SK-N-SH (cell line): ENCODE data around the gene FLT1. TPM values are rescaled to one million over a fixed set of nuclear protein-coding genes. Genes with fewer than 3 reads are reported as not detected.

ENCODE experiments used
- CTCF ChIA-PET: fragments of 300-600, 350-600 bp; formaldehyde crosslinking; extraction: SDS; loops from one replicate; lab custom pipeline; 2021; lab: Yijun Ruan, JAX
- POLR2A ChIA-PET: fragments of 350-600 bp; sonication (Branson Sonifier 250); formaldehyde crosslinking; extraction: SDS; loops from one replicate; lab custom pipeline; 2020; ENCODE audit warnings: antibody characterized with exemption, inconsistent platforms; lab: Yijun Ruan, JAX
- DNase-seq: peaks from one replicate; pipeline ENCODE4 v3.0.0; 2012
- H2AFZ ChIP-seq: fragments of 200-600 bp; sonication (generic); 2 replicates; pipeline ENCODE4 v1.8.1; 2016; ENCODE audit warnings: antibody characterized with exemption, mild to moderate bottlenecking, low read depth
- H3F3A ChIP-seq: fragments of 200-600 bp; sonication (generic); replicated peaks from 2 replicates; pipeline ENCODE3; 2016; ENCODE audit warnings: antibody characterized with exemption, mild to moderate bottlenecking; ENCODE audit not compliant: insufficient read depth
- H3K27ac ChIP-seq, 2 experiments: fragments of 200-500 bp in 1 of 2; fragments of 200-600 bp in 1 of 2; sonication (Bioruptor generic) in 1 of 2; sonication (generic), shearing (Covaris generic) in 1 of 2; 2 replicates each; pipeline versions ENCODE4 v1.5.1 to v1.6.1; 2014 to 2016; ENCODE audit warnings: low read depth in 2 of 2, inconsistent platforms in 1 of 2, low read length in 1 of 2, mild to moderate bottlenecking in 1 of 2, mixed read lengths in 1 of 2
- H3K27me3 ChIP-seq: fragments of 200-600 bp; sonication (generic), shearing (Covaris generic); 2 replicates; pipeline ENCODE4 v1.6.1; 2016; ENCODE audit warnings: mixed run types; ENCODE audit not compliant: insufficient read depth
- H3K36me3 ChIP-seq, 2 experiments: fragments of 200-500 bp in 1 of 2; fragments of 200-600 bp in 1 of 2; sonication (Bioruptor generic) in 1 of 2; sonication (generic) in 1 of 2; replicated peaks in 1 of 2; 2 replicates each; pipeline versions ENCODE3 to v1.5.1; 2014 to 2016; ENCODE audit warnings: low read length in 1 of 2, mild to moderate bottlenecking in 1 of 2; ENCODE audit not compliant: insufficient read depth in 2 of 2, control insufficient read depth in 1 of 2
- H3K4me1 ChIP-seq, 2 experiments: fragments of 200-500 bp in 1 of 2; fragments of 200-600 bp in 1 of 2; sonication (Bioruptor generic) in 1 of 2; sonication (generic), shearing (Covaris generic) in 1 of 2; 2 replicates each; pipeline versions ENCODE4 v1.5.1 to v1.6.1; 2014 to 2016; ENCODE audit warnings: low read depth in 1 of 2, low read length in 1 of 2, mixed run types in 1 of 2; ENCODE audit not compliant: insufficient read depth in 2 of 2, control insufficient read depth in 1 of 2
- H3K4me2 ChIP-seq: fragments of 200-600 bp; sonication (generic), shearing (Covaris generic); 2 replicates; pipeline ENCODE4 v1.6.1; 2017; ENCODE audit warnings: mixed run types
- H3K4me3 ChIP-seq, 2 experiments: fragments of 200-500 bp in 1 of 2; fragments of 200-600 bp in 1 of 2; sonication (Bioruptor generic) in 1 of 2; sonication (generic), shearing (Covaris generic) in 1 of 2; 2 replicates each; pipeline versions ENCODE4 v1.5.1 to v1.8.1; 2014 to 2016; ENCODE audit warnings: low read depth in 2 of 2, inconsistent platforms in 1 of 2, low read length in 1 of 2, mild to moderate bottlenecking in 1 of 2, mixed read lengths in 1 of 2, moderate library complexity in 1 of 2
- H3K79me2 ChIP-seq: fragments of 200-600 bp; sonication (generic); 2 replicates; pipeline ENCODE4 v1.8.1; 2017; ENCODE audit warnings: mild to moderate bottlenecking; ENCODE audit not compliant: insufficient read depth
- H3K9ac ChIP-seq: fragments of 200-600 bp; sonication (generic); 2 replicates; pipeline ENCODE4 v1.6.1; 2017; ENCODE audit warnings: mixed run types
- H3K9me2 ChIP-seq: fragments of 200-600 bp; sonication (generic); 2 replicates; pipeline ENCODE4 v1.6.1; 2017; ENCODE audit warnings: mixed run types
- H3K9me3 ChIP-seq: fragments of 200-600 bp; sonication (generic); 2 replicates; pipeline ENCODE4 v1.6.1; 2017; ENCODE audit warnings: mixed run types, mild to moderate bottlenecking, moderate library complexity
- H4K20me1 ChIP-seq: fragments of 200-600 bp; sonication (generic); 2 replicates; pipeline ENCODE4 v1.6.1; 2017; ENCODE audit warnings: mild to moderate bottlenecking, mixed run types; ENCODE audit not compliant: insufficient read depth
- CHD2 ChIP-seq: fragments of 150-350 bp; IDR thresholded peaks from 2 replicates; pipeline ENCODE4 v1.6.1; 2018; ENCODE audit warnings: low read length; ENCODE audit not compliant: partially characterized antibody
- ELF1 ChIP-seq: IDR thresholded peaks from 2 replicates; pipeline ENCODE4 v1.4.0; 2012
- EP300 ChIP-seq, 2 experiments: IDR thresholded peaks; 2 replicates each; pipeline versions ENCODE4 v1.4.0 to v1.6.1; 2012; ENCODE audit warnings: borderline replicate concordance in 1 of 2, low read depth in 1 of 2, low read length in 1 of 2
- EZH2phosphoT487 ChIP-seq: fragments of 200-600 bp; sonication (generic); IDR thresholded peaks from 2 replicates; pipeline ENCODE4 v1.6.1; 2017; ENCODE audit warnings: low read depth, mixed run types, mild to moderate bottlenecking, antibody characterized with exemption, moderate library complexity, borderline replicate concordance
- FOSL2 ChIP-seq: IDR thresholded peaks from 2 replicates; pipeline ENCODE4 v1.4.0; 2012; ENCODE audit warnings: low read depth, mild to moderate bottlenecking, moderate library complexity, borderline replicate concordance
- FOXJ3 ChIP-seq: sonication (generic); formaldehyde crosslinking; IDR thresholded peaks from 2 replicates; pipeline ENCODE4 v1.5.1; 2020; ENCODE audit warnings: mild to moderate bottlenecking, missing genetic modification reagents
- FOXM1 ChIP-seq: IDR thresholded peaks from 2 replicates; pipeline ENCODE4 v1.4.0; 2012; ENCODE audit warnings: low read depth, mild to moderate bottlenecking
- GABPA ChIP-seq: IDR thresholded peaks from 2 replicates; pipeline ENCODE4 v1.4.0; 2012; ENCODE audit warnings: low read depth, mild to moderate bottlenecking
- GATA2 ChIP-seq: sonication (generic); formaldehyde crosslinking; IDR thresholded peaks from 2 replicates; pipeline ENCODE4 v1.5.0; 2020; ENCODE audit warnings: mild to moderate bottlenecking, missing genetic modification reagents
- IRF3 ChIP-seq: fragments of 150-350 bp; IDR thresholded peaks from 2 replicates; pipeline ENCODE4 v1.6.1; 2016; ENCODE audit warnings: mild to moderate bottlenecking, low read depth, low read length
- NRF1 ChIP-seq: IDR thresholded peaks from 2 replicates; pipeline ENCODE4 v1.6.1; 2012; ENCODE audit warnings: low read depth, mild to moderate bottlenecking, low read length
- RCOR1 ChIP-seq: fragments of 150-350 bp; IDR thresholded peaks from 2 replicates; pipeline ENCODE4 v1.6.1; 2017; ENCODE audit warnings: antibody characterized with exemption, low read length
- SMC3 ChIP-seq: IDR thresholded peaks from 2 replicates; pipeline ENCODE4 v1.6.1; 2012; ENCODE audit warnings: low read depth, low read length, improper control_type of control experiment
- TEAD4 ChIP-seq: IDR thresholded peaks from 2 replicates; pipeline ENCODE4 v1.4.0; 2012; ENCODE audit warnings: mild to moderate bottlenecking, borderline replicate concordance; ENCODE audit not compliant: insufficient read depth
- USF2 ChIP-seq: fragments of 150-350 bp; IDR thresholded peaks from 2 replicates; pipeline ENCODE4 v1.6.1; 2017; ENCODE audit warnings: antibody characterized with exemption, low read length, low read depth, borderline replicate concordance
- YY1 ChIP-seq: IDR thresholded peaks from 2 replicates; pipeline ENCODE4 v1.4.0; 2012; ENCODE audit warnings: low read depth, mild to moderate bottlenecking
- WGBS: methylation state at CpG from one replicate; pipeline ENCODE4 v1.1.6; 2017; ENCODE audit warnings: low lambda C conversion rate; 5-methylcytosine and 5-hydroxymethylcytosine counted together
- polyA plus RNA-seq, 3 experiments: library from polyadenylated mRNA; depleted of rRNA; stranded (reverse); fragments of >200 nt; gene quantifications; 2 replicates each; pipeline ENCODE4 v1.2.3, GENCODE V29; 2012
- TF ChIP-seq, protein P1 (sequence below): IDR thresholded peaks from 2 replicates; pipeline ENCODE4; 2012
- TF ChIP-seq, protein P2 (sequence below): IDR thresholded peaks from 2 replicates; pipeline ENCODE4 v1.4.0; 2012; ENCODE audit warnings: low read depth, borderline replicate concordance

The FLT1 gene
- polyA plus RNA-seq, 1 of the 3 experiments (the other 2 are of a cell fraction), result 0.20 TPM

DNA sequence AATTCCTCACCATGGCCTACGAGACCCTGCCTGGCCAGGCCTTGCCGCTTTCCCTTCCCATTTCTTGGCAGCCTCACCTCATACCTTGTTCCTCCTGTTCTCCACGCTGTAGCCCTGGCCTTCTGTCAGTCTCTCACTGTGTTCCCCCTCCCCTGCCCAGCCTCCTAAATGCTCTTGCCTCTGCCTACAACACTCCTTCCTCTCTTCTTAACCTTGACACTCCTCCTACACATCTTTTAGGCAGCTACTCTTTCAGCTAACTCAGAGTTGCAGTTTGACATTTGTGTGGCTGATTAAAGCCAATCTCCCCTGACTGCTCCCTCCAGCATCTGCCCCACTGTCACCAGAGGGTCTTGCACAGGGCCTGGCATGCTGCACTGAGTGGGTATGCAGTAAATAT lies 150.8 kb downstream of the FLT1 start:
- H3K4me3 ChIP-seq, result no peak overlapping the region
- H4K20me1 ChIP-seq, result no peaks in the 10 kb centered on the region
- H3K9ac ChIP-seq, result no peak overlapping the region
- TF ChIP-seq, protein P1, sequence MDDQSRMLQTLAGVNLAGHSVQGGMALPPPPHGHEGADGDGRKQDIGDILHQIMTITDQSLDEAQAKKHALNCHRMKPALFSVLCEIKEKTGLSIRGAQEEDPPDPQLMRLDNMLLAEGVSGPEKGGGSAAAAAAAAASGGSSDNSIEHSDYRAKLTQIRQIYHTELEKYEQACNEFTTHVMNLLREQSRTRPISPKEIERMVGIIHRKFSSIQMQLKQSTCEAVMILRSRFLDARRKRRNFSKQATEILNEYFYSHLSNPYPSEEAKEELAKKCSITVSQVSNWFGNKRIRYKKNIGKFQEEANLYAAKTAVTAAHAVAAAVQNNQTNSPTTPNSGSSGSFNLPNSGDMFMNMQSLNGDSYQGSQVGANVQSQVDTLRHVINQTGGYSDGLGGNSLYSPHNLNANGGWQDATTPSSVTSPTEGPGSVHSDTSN, result no peak
- TF ChIP-seq YY1 (no peak), SMC3 (no peak), FOXJ3 (no peak), FOSL2 (no peak), NRF1 (no peak), FOXM1 (no peak), GATA2 (CRISPR knock-in tag) (no peak), CHD2 (no peak), RCOR1 (no peak), TEAD4 (no peak), EP300 (IDR thresholded peaks at IDR 0.05; ENCODE audit: borderline replicate concordance in 1 of 2, low read depth in 1 of 2, low read length in 1 of 2) (no peak), USF2 (no peak), IRF3 (no peak), ELF1 (no peak), EZH2phosphoT487 (no peak), GABPA (no peak)
- TF ChIP-seq, protein P2, sequence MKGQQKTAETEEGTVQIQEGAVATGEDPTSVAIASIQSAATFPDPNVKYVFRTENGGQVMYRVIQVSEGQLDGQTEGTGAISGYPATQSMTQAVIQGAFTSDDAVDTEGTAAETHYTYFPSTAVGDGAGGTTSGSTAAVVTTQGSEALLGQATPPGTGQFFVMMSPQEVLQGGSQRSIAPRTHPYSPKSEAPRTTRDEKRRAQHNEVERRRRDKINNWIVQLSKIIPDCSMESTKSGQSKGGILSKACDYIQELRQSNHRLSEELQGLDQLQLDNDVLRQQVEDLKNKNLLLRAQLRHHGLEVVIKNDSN, result no peak
- H3K9me3 ChIP-seq, result no peaks in the 10 kb centered on the region
- no peak overlapping the region for H2AFZ ChIP-seq
- DNase-seq, result no peak
- H3F3A ChIP-seq, result peaks cover 23% of the 10 kb centered on the region
- no peaks in the 10 kb centered on the region for H3K27me3 ChIP-seq
- H3K36me3 ChIP-seq, result no peaks in the 10 kb centered on the region
- H3K79me2 ChIP-seq, result no peaks in the 10 kb centered on the region
- CTCF ChIA-PET, result interaction anchor here (0.8 to 1.2 kb wide), 2 partner anchors 20 to 390 kb away, joined by 3 read pairs; no protein-coding TSS in a partner anchor
- peaks cover under 1 to 23% of the 10 kb centered on the region in 2 experiments for H3K4me1 ChIP-seq
- 76% methylated on average over 3 of the region's 3 CpGs for WGBS
- H3K4me2 ChIP-seq, result no peak overlapping the region
- POLR2A ChIA-PET, result no interaction called here
- H3K9me2 ChIP-seq, result no peaks in the 10 kb centered on the region
- no peak overlapping the region for H3K27ac ChIP-seq
